Ovary (tissue), 3 donors: ENCODE results near the gene ZCWPW1.
"Not testable (repeated sequence)": the region's sequence is repeated elsewhere in the genome, so short reads cannot be mapped to it uniquely, and the experiment has no call there.

Experiments
- CTCF ChIP-seq, 3 donors: fragments of 450-650 bp in 2 of 3; fragments of 200-600 bp in 1 of 3; IDR thresholded peaks; one replicate each; pipeline versions ENCODE4 v1.5.1 to v1.8.0; 2016 to 2022; ENCODE audit warnings: antibody characterized with exemption in 3 of 3, mild to moderate bottlenecking in 1 of 3
- EP300 ChIP-seq: sonication (generic); formaldehyde crosslinking; IDR thresholded peaks from one replicate; pipeline ENCODE4 v1.6.1; 2017; ENCODE audit warnings: antibody characterized with exemption
- POLR2A ChIP-seq: fragments of 450-650 bp; IDR thresholded peaks from one replicate; pipeline ENCODE4 v1.6.1; 2017; ENCODE audit warnings: antibody characterized with exemption, mild to moderate bottlenecking, moderate library complexity
- donor health status: DM: no; HTN: no; CAD: no.

- not testable (repeated sequence) for TF ChIP-seq CTCF (IDR thresholded peaks at IDR 0.05); POLR2A; EP300
These were observed 25.4 kb upstream of the ZCWPW1 start for GRCh38 chr7:100453854-100454253.
